B cell (primary cell): ENCODE results near the gene PPP2R2B. TPM values are rescaled to one million over a fixed set of nuclear protein-coding genes. Genes with fewer than 3 reads are reported as not detected.

Source experiments
- ATAC-seq: fragments of 200-7000 bp; cut with Tn5 transposase; one replicate; pipeline ENCODE4 v1.10.0; 2021; ENCODE audit warnings: low read depth, mild to moderate bottlenecking, moderate number of reproducible peaks, moderate library complexity
- CTCF ChIA-PET: fragments of 350-600 bp; sonication (Branson Sonifier 250); formaldehyde crosslinking; loops from one replicate; lab custom pipeline; 2021; ENCODE audit warnings: antibody characterized with exemption, inconsistent platforms; lab: Charles Lee
- POLR2A ChIA-PET: fragments of 350-600 bp; sonication (Branson Sonifier 250); formaldehyde crosslinking; loops from one replicate; lab custom pipeline; 2021; ENCODE audit warnings: antibody characterized with exemption; lab: Charles Lee
- DNase-seq: peaks from one replicate; pipeline ENCODE4 v3.0.0; 2013
- H2AFZ ChIP-seq: 2 replicates; pipeline ENCODE4 v1.6.1; 2012; ENCODE audit warnings: mild to moderate bottlenecking, low read depth, low read length; ENCODE audit not compliant: insufficient read depth, poor library complexity, severe bottlenecking
- H3K27ac ChIP-seq, 2 donors: 1 replicate in 1 of 2; 2 replicates in 1 of 2; pipeline ENCODE4 v1.5.1; 2012 to 2013; ENCODE audit warnings: low read length in 2 of 2, mild to moderate bottlenecking in 2 of 2, moderate library complexity in 1 of 2
- H3K27me3 ChIP-seq, 4 experiments: fragments of 200-600 bp in 1 of 4; sonication (generic) in 1 of 4; replicated peaks in 1 of 4; 1 replicate in 2 of 4; 2 replicates in 2 of 4; pipeline versions ENCODE4 v1.6.1 to v1.7.0; 2013 to 2016; ENCODE audit warnings: low read length in 3 of 4, mild to moderate bottlenecking in 2 of 4, mixed read lengths in 1 of 4, moderate library complexity in 1 of 4; ENCODE audit not compliant: insufficient read depth in 4 of 4, control insufficient read depth in 3 of 4; ENCODE audit errors: control extremely low read depth in 1 of 4
- H3K36me3 ChIP-seq, 2 experiments: replicated peaks in 1 of 2; 1 replicate in 1 of 2; 2 replicates in 1 of 2; pipeline versions ENCODE4 v1.6.1 to v1.7.1; 2013; ENCODE audit warnings: low read length in 1 of 2; ENCODE audit not compliant: insufficient read depth in 2 of 2, control insufficient read depth in 1 of 2; ENCODE audit errors: control extremely low read depth in 1 of 2, extremely low read depth in 1 of 2
- H3K4me1 ChIP-seq, 2 donors: fragments of 200-600 bp in 1 of 2; sonication (generic) in 1 of 2; 1 replicate in 1 of 2; 2 replicates in 1 of 2; pipeline versions ENCODE4 v1.5.1 to v1.6.1; 2013 to 2017; ENCODE audit warnings: low read length in 2 of 2; ENCODE audit not compliant: control insufficient read depth in 2 of 2, insufficient read depth in 2 of 2
- H3K4me2 ChIP-seq: replicated peaks from 2 replicates; pipeline ENCODE3; 2012; ENCODE audit warnings: mild to moderate bottlenecking, low read depth, low read length; ENCODE audit not compliant: poor library complexity, severe bottlenecking
- H3K4me3 ChIP-seq, 5 experiments: fragments of 200-600 bp in 1 of 5; sonication (generic) in 1 of 5; 1 replicate in 3 of 5; 2 replicates in 2 of 5; pipeline versions ENCODE4 v1.5.1 to v1.7.0; 2011 to 2016; ENCODE audit warnings: low read length in 4 of 5, mild to moderate bottlenecking in 4 of 5, low read depth in 2 of 5, control low read depth in 1 of 5, moderate library complexity in 1 of 5; ENCODE audit not compliant: insufficient read depth in 1 of 5; ENCODE audit errors: control extremely low read depth in 1 of 5, extremely low read depth in 1 of 5
- H3K79me2 ChIP-seq: fragments of 200-600 bp; sonication (generic); one replicate; pipeline ENCODE4 v1.6.0; 2016; ENCODE audit warnings: low read length; ENCODE audit not compliant: control insufficient read depth, insufficient read depth
- H3K9ac ChIP-seq: fragments of 200-600 bp; sonication (generic); 2 replicates; pipeline ENCODE4 v1.6.1; 2017; ENCODE audit warnings: mild to moderate bottlenecking, low read length, moderate library complexity
- H3K9me3 ChIP-seq, 3 donors: one replicate each; pipeline versions ENCODE4 v1.6.1 to v1.7.1; 2013; ENCODE audit warnings: low read length in 2 of 3; ENCODE audit not compliant: control insufficient read depth in 2 of 3, insufficient read depth in 1 of 3; ENCODE audit errors: control extremely low read depth in 1 of 3
- H4K20me1 ChIP-seq: 2 replicates; pipeline ENCODE4 v1.6.0; 2012; ENCODE audit warnings: mild to moderate bottlenecking, low read length; ENCODE audit not compliant: insufficient read depth, control insufficient read depth, poor library complexity, severe bottlenecking
- H3K27ac Mint-ChIP-seq: one replicate; pipeline ENCODE4 v1.8.0; 2021; ENCODE audit warnings: mixed read lengths
- H3K27me3 Mint-ChIP-seq: one replicate; pipeline ENCODE4 v1.8.0; 2021; ENCODE audit warnings: mixed read lengths
- H3K4me1 Mint-ChIP-seq: one replicate; pipeline ENCODE4 v1.8.0; 2021; ENCODE audit warnings: mixed read lengths
- H3K4me3 Mint-ChIP-seq: one replicate; pipeline ENCODE4 v1.8.0; 2021; ENCODE audit warnings: mixed read lengths
- H3K9me3 Mint-ChIP-seq: one replicate; pipeline ENCODE4 v1.8.0; 2022; ENCODE audit warnings: mixed read lengths; ENCODE audit not compliant: insufficient read depth
- EZH2 ChIP-seq: IDR thresholded peaks from 2 replicates; pipeline ENCODE4 v1.6.1; 2012; ENCODE audit warnings: borderline replicate concordance, low read depth, mild to moderate bottlenecking, moderate library complexity, low read length; ENCODE audit not compliant: insufficient read depth, poor library complexity, severe bottlenecking
- WGBS: methylation state at CpG from one replicate; pipeline ENCODE4 v1.1.5; 2013; ENCODE audit warnings: missing lambda C conversion rate; ENCODE audit not compliant: insufficient coverage; 5-methylcytosine and 5-hydroxymethylcytosine counted together
- intact Hi-C: fragments of 100-400 bp; cut with micrococcal nuclease; formaldehyde crosslinking; loops from one replicate; pipeline ENCODE4 v1.10.0; 2022
- polyA plus RNA-seq: library from polyadenylated mRNA; depleted of rRNA; stranded (reverse); fragments of >200 nt; gene quantifications from 2 replicates; pipeline ENCODE4 v1.2.3, GENCODE V29; 2012
- total RNA-seq, 2 donors: library from RNA; stranded (reverse); fragments of 120-200 nt in 1 of 2; gene quantifications; 1 replicate in 1 of 2; 2 replicates in 1 of 2; pipeline versions ENCODE4 v1.2.3 to v1.2.4, GENCODE V29; 2013 to 2022
- TF ChIP-seq, protein P1 (sequence below): fragments of 200-600 bp; IDR thresholded peaks from one replicate; pipeline ENCODE4 v1.8.0; 2022; ENCODE audit warnings: antibody characterized with exemption, mild to moderate bottlenecking

PPP2R2B gene
- total and polyA plus RNA-seq, 2 donors (not counting 1 experiment from before 2014, with no cell fraction given), result 0.03 TPM; not detected in 1

- H3K9me3 Mint-ChIP-seq, result no peaks in the 10 kb centered on the region
- CTCF ChIA-PET, result no interaction called here
- Histone ChIP-seq H3K9ac (no peak overlapping the region), H4K20me1 (no peaks in the 10 kb centered on the region), H3K27me3 (no peaks in the 10 kb centered on the region), H3K4me3 (no peak overlapping the region), H3K4me1 (no peaks in the 10 kb centered on the region), H3K79me2 (no peaks in the 10 kb centered on the region), H2AFZ (no peak overlapping the region), H3K27ac (no peak overlapping the region), H3K9me3 (no peaks in the 10 kb centered on the region), H3K36me3 (no peaks in the 10 kb centered on the region), H3K4me2 (no peak overlapping the region)
- H3K4me1 Mint-ChIP-seq, result no peaks in the 10 kb centered on the region
- H3K27me3 Mint-ChIP-seq, result no peaks in the 10 kb centered on the region
- TF ChIP-seq, protein P1, sequence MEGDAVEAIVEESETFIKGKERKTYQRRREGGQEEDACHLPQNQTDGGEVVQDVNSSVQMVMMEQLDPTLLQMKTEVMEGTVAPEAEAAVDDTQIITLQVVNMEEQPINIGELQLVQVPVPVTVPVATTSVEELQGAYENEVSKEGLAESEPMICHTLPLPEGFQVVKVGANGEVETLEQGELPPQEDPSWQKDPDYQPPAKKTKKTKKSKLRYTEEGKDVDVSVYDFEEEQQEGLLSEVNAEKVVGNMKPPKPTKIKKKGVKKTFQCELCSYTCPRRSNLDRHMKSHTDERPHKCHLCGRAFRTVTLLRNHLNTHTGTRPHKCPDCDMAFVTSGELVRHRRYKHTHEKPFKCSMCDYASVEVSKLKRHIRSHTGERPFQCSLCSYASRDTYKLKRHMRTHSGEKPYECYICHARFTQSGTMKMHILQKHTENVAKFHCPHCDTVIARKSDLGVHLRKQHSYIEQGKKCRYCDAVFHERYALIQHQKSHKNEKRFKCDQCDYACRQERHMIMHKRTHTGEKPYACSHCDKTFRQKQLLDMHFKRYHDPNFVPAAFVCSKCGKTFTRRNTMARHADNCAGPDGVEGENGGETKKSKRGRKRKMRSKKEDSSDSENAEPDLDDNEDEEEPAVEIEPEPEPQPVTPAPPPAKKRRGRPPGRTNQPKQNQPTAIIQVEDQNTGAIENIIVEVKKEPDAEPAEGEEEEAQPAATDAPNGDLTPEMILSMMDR, result no peak
- no peak for TF ChIP-seq EZH2
- POLR2A ChIA-PET, result no interaction called here
- no peak overlapping the region for H3K4me3 Mint-ChIP-seq
- no peak overlapping the region for H3K27ac Mint-ChIP-seq
- DNase-seq (no peak), ATAC-seq (no peak)
- intact Hi-C loops, result no loop called here
- 10% methylated on average over 2 of the region's 5 CpGs for WGBS
Measured at GRCh38 chr5:146825033-146825432, 53.5 kb downstream of the PPP2R2B start.

GRCh38 chr5:146821732-146822131 lies 56.8 kb downstream of the PPP2R2B start:
- ChIA-PET POLR2A (no interaction called here), CTCF (no interaction called here)
- Histone ChIP-seq H3K9me3 (no peaks in the 10 kb centered on the region), H3K79me2 (no peaks in the 10 kb centered on the region), H3K9ac (no peak overlapping the region), H3K4me3 (no peak overlapping the region), H2AFZ (no peak overlapping the region), H3K4me1 (no peaks in the 10 kb centered on the region), H3K4me2 (no peak overlapping the region), H3K27me3 (no peaks in the 10 kb centered on the region), H3K27ac (no peak overlapping the region), H3K36me3 (no peaks in the 10 kb centered on the region), H4K20me1 (no peaks in the 10 kb centered on the region)
- no peak for DNase-seq
- Mint-ChIP-seq H3K27me3 (no peaks in the 10 kb centered on the region), H3K4me3 (no peak overlapping the region), H3K9me3 (no peaks in the 10 kb centered on the region), H3K4me1 (no peaks in the 10 kb centered on the region), H3K27ac (no peak overlapping the region)
- 86% methylated on average over 2 of the region's 3 CpGs for WGBS
- intact Hi-C loops, result no loop called here
- TF ChIP-seq, protein P1, result no peak
- TF ChIP-seq EZH2, result no peak
- ATAC-seq, result no peak
